HG03342 (cell line): ENCODE results near the gene FER.
"Not testable (repeated sequence)": the region's sequence is repeated elsewhere in the genome, so short reads cannot be mapped to it uniquely, and the experiment has no call there.

Experiments used
- ATAC-seq: cut with Tn5 transposase; IDR thresholded peaks from one replicate; pipeline ENCODE4 v1.9.1; 2021; ENCODE audit warnings: mild to moderate bottlenecking, moderate library complexity; ENCODE audit not compliant: unreplicated experiment

Gene FER

DNA sequence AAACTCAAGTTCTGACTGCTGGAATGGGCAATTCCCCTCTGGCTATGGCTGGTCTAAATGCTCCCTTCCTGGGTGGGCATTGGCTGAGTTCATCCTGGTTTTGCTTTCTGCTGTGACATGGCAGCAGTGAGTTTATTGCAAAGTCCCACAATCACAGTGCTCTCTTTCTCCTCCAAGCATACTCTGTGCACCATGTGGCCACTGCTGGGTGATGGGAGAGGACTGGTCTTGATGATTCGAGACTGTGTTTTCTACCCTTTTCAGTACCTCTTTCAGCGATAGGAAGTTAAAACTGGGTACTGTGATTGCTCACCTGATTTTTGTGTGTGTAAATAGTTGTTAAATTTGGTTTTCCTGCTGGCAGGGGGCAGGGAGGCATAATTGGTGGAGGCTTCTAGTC, 49.7 kb downstream of the FER start:
- ATAC-seq, result no peak

DNA sequence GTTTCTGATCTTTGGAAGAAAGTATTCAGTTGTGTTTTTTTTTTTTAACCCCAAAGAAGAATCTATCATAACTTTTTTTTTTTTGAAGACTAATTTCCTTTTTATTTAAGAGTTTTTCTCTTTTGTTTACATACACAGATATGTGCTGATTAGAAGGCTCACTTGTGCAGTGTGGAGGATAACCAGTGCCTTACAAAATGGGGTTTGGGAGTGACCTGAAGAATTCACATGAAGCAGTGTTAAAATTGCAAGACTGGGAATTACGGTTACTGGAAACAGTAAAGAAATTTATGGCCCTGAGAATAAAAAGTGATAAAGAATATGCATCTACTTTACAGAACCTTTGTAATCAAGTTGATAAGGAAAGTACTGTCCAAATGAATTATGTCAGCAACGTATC, 50.3 kb downstream of the FER start:
- no peak for ATAC-seq

DNA sequence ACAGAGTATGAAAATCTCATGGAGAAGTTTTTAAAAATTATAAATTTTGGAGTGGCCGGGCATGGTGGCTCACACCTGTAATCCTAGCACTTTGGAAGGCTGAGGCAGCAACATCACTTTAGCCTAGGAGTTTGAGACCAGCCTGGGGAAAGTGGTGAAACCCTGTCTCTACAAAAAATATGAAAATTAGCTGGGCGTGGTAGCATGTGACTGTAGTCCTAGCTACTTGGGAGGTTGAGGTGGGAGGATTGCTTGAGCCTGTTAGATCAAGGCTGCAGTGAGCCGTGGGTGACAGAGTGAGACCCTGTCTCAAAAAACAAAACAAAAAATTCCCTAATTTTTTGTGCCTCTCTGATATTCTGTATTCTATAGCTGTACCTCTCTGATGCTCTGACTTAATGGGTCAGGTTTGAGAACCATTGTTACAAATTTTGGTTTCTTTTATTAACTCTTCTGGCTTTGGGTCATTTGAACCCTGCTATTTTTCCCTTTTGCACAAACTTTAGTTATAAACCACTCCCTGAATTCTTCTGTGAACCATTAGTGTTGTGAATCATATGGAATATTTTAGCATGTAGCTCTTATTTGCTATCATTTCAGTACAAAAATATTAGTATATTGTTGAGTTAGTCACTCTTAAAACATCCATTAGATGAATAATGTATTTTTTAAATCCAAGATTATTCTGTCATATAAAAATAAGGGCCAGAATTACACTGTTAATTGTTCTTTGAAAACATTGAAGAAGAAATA, 51.0 kb downstream of the FER start:
- no peak for ATAC-seq

DNA sequence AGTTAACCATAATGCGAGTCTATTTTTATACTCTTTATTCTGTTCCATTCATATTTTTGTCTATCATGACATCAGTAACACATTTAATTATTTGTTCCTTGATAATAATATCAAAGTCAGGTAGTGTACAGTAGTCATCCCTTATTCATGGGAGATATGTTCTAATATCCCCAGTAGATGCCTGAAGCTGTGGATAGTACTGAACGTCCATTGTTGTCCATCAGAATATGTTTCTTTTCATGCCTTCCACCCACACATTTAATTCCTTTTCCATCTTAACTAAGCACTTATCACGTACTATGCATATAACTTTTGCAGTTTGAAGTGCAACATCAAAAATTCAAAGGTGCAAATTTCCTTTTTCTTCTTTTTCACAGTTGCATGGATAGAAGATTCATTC, 53.6 kb downstream of the FER start:
- ATAC-seq, result no peak

DNA sequence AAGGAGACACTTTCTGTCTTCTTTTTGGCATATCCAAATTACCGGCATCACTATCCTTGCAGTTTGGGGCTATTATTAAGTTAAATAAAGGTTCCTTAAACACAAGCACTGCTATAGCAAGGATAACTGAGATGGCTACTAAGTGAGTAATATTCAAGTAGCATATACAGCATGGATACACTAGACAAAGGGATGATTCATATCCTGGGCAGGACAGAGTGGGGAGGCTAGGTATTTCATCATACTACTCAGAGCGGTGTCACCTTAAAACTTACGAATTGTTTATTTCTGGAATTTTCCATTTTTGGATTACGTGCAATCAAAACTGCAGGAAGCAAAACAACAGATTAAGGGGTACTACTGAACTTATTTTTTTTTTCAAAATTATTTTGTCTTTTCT, 54.1 kb downstream of the FER start:
- no peak for ATAC-seq

DNA sequence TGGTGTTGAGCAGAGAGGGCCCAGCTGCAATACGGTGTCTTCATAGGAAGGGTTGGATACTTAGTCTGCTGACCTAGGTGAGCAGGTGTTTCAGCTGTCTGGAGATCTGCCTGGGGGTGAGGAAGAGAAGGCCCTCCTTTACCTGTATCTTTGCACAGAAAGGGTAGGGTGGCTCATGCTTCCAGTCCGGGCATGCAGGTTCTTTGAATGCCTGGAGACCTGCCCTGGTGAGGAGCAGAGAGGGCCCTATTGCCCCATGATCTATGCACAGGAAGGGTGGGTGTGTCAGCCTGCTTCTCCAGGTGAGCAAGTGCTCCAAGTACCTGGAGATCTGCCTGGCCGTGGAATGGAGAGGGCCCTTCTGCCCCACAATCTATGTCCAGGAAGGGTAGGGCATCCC, 63.0 kb downstream of the FER start:
- no peak for ATAC-seq

DNA sequence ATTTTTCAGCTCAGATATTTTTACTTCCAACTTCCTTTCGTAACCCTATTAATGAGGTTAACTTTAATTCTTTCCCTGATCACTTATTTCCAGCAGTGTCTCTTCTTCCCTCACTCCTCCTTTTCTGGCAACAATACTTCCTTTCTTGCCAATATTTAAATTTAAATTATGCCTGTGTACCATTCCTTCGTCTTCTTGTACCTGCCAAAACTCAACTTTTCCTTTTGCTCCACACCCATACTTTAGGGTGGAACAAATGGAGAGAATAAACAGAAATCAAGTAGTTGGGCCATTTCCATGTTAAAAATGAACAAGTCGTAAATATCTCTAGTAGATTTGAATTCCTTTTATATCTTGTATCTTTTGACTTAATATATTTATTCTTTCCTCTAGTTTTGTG, 66.0 kb downstream of the FER start:
- no peak for ATAC-seq

DNA sequence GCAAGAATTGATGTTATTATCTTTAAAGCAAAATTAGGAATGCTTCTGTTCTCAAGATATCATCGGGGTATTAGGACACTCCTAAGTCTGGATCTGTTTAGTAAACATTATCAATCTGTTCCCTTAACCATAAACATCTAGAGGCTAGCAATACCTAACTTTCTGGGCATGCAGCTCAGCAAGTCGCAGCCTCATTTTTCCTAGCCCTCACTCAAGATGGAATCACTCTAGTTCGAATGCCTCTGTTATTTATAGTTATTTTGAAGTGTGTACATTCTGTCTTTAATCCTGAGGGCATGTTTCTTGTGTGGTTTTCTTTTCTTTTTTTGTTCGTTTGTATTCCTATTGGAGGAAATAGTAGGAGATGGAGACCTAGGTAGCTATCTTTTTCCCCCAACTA, 66.9 kb downstream of the FER start:
- no peak for ATAC-seq

DNA sequence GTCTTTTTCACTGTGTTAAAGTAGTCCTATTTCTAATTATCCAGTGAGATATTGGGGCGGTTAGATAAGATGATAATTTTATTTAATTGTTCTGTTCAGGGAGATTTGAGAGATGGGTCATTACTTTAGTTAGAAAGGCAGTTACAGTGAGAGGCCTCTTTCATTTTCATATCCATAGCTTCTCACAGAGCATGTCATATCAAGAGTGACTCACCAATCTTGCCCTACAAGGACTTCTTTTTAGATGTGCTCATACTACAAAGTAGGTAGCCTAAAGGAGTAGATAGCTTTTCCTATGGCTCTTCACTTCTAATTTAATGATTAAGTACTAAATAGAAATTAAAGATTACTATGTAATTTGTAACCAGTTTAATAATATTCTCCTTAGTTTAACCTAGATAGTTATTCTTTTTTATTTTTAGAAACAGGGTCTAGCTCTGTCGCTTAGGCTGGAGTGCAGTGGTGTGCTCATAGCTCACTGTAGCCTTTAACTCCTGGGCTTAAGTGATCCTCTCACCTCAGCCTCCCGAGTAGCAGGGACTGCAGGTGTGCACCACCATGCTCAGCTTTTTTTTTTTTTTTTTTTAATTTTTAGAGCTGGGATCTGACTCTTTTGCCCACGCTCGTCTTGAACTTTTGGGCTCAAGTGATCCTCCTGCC, 71.0 kb downstream of the FER start:
- peak; percentile 99 for ATAC-seq

DNA sequence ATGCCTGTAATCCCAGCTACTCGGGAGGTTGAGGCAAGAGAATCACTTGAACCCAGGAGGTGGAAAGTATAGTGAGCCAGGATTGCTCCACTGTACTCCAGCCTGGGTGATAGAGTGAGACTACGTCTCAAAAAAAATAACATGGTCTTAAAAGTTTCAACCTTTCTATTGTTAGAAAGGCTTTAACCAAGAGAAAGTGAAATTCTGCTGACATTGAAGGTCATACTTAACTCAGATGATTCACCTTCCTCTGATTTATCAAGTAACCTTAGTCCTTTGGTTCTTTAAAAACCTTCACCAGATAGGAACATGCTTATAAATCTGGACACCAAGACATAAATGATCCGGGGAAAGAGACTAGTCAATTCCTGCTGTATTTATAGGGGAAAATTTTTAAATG, 73.3 kb downstream of the FER start:
- no peak for ATAC-seq

DNA sequence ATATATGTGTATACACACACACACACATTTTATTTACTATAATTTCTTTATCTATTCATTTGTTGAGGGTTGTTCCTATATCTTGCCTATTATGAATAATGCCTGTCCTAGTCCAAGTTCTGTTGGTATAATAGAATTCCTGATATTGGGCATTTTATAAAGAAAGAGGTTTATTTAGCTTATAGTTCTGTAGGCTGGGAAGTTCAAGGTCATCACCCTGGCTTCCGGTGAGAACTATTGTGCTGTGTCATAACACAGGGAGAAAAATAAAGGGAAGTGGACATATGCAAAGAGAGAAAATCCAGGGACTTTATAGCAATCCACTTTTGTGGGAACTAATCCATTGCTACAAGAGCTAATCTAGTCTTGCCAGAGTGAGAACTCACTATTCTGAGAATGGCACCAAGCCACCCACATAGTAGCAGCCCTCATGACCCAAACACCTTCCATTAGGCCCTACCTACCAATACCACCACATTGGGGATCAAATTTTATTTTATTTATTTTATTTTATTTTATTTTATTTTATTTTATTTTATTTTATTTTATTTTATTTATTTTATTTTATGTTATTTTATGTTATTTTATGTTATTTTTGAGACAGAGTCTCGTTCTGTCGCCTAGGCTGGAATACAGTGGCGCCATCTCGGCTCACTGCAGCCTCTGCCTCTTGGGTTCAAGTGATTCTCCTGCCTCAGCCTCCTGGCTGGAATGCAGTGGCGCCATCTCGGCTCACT, 74.7 kb downstream of the FER start:
- no peak for ATAC-seq

DNA sequence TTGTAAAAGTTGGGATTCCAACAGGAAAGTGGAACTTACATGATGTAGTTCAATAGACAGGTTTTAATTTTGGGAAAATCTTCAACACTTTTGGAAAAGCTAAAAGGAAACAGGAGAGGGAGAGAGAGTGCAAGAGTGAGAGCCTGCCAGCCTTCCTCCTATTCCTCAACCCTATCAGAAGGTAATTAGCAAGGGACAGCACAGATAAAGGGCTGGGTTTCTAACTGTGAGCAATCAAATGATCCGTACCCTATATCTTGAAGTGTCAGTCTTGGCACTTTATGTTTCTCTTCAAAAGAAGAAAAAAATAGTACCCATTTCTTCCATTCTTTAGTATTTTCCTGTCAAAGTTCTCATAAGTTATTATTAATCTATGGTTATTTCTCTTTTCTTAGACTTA, 79.4 kb downstream of the FER start:
- ATAC-seq, result no peak

DNA sequence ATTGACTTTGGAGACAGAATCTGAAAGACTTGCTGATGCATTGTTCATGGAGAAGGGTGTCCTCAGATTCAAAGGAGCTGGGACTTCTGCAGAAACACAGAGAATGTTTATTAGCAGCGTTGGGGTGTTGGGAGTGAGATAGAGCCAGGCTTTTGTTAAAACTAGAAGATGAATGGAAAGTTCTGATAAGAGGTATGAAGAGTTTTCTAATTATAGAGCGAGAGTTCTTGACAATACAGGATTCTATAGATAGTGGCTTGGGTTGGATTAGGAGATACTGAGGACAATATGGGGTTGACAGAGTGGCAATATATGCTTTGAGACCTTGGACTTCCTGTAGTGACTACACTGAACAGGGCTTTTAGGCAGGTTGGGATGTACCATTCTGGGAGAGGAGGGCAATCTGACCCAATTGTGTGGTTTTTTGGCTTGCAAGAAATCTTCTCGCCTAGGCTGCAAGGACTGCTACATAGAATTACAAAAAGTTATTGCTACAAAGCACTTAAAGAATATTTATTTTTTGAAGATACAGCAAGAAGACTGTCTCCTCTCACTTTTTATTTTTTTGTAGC, 83.1 kb downstream of the FER start:
- ATAC-seq, result no peak

DNA sequence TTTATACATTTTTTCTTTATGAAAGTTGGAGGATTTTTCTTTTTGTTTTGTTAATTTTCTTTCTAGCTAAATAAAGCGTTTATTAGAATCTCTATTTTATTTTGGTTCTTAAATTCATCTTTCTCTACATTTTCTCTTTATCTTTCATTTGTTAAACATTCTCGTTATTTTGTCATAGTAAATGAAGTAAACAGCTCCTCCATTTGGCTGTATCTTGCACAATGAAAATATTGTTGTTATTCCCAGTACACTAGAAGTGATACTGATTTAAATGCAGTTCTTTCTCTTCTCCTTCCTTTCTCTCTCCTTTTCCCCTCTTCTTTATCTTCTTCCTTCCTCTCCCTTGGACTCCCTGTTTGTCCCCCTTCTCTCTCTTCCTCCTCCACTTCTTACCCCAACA, 88.8 kb downstream of the FER start:
- ATAC-seq, result no peak

DNA sequence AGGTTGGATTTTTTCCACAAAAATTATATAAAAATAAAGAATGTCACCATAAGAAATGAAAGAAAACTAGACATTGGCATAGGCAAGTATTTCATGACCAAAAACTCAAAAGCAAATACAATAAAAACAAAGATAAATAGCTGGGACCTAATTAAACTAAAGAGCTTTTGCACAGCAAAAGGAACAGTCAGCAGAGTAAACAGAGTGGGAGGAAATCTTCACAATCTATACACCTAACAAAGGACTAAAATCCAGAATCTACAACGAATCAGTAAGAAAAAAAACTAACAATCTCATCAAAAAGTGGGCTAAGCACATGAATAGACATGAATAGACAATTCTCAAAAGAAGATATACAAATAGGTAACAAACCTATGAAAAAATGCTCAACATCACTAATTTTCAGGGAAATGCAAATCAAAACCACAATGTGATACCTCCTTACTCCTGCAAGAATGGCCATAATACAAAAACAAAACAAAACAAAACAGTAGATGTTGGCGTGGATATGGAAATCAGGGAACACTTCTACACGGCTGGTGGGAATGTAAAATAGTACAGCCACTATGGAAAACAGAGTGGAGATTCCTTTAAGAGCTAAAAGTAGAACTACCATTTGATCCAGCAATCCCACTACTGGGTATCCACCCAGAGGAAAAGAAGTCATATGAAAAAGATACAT, 94.7 kb downstream of the FER start:
- ATAC-seq, result not testable (repeated sequence)

DNA sequence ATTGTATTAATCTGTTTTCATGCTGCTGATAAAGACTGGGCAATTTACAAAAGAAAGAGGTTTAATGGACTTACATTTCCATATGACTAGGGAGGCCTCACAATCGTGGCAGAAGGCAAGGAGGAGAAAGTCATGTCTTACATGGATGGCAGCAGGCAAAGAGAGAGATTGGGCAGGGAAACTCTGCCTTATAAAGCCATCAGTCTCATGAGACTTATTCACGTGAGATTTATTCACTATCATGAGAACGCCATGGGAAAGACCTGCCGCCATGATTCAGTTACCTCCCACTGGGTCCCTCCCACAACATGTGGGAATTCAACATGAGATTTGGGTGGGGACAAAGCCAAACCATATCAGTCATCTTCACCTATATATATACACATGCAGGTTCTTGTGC, 103.4 kb downstream of the FER start:
- not testable (repeated sequence) for ATAC-seq

DNA sequence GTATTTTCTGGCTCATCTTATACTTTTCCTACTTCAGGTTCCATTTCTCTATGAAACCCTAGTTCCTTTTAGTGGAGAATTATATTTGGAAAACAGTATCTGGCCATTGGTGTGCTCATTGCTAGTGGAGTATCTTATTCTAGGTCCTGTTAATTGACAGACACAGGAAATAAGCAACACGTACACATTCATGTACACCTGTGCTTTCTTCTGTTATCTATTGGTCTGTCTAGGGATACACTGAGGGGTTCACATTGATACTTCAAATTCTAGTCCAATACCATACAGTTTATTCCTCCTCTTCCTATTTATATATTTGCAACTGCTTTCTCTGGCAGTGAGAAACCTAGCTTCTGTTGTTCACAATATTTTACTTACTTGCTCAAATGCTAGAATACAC, 110.2 kb downstream of the FER start:
- peak; percentile 34 for ATAC-seq

DNA sequence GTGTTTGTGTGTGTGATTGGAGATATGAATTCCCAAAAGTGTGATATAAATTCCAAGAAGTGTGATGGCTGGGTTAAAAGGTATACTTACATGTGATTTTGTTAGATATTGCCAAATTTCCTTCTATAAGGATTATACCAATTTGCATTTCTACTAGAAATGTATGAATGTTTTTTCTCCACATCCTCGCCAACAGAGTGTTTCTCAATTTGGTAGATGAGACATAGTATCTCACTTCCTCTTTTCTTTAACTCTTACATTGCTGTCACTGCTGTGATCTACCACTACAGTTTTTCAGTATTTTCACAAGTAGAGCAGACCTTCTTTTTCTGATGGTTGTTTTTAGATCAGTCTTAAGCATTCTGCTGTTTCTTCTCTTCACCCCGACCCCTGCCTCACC, 111.3 kb downstream of the FER start:
- peak; percentile 98 for ATAC-seq

DNA sequence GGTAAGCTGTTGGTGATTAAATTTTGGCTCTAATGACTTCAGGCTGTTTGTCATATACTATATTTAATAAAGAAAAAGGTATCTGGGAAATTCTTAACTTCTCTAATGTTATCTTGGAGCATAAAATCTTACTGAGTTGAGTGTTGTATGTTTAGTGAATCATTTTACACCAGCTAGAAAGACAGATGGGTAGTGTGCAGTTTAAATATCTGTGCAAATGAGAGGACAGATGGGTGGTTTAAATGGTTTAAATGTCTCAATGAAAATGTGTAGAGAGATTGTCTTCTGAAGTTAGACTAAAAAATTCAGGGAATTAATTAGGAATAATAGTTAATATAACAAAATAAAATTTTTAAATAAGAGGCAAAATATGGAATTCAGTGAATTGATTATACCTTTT, 114.5 kb downstream of the FER start:
- no peak for ATAC-seq

DNA sequence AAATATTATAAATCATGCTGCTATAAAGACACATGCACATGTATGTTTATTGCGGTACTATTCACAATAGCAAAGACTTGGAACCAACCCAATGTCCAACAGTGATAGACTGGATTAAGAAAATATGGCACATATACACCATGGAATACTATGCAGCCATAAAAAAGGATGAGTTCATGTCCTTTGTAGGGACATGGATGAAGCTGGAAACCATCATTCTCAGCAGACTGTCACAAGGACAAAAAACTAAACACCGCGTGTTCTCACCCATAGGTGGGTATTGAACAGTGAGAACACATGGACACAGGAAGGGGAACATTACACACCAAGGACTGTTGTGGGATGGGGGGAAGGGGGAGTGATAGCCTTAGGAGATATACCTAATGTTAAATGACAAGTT, 118.4 kb downstream of the FER start:
- not testable (repeated sequence) for ATAC-seq

DNA sequence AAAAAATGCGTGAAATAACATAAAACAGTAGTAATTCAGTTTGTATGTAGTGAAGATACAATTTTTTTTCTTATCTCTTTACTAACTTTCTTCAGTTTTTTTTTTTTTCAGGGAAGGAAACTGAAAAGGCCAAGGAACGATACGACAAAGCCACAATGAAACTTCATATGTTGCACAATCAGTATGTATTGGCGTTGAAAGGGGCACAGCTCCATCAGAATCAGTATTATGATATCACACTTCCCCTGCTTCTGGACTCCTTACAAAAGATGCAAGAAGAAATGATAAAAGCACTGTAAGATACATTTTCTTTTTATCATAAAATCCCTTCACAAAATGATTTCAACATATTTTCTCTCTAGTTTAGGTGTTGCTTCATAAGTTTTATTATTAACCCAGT, 120.0 kb downstream of the FER start:
- no peak for ATAC-seq
